Sigmoid colon (tissue), 7 donors: ENCODE measurements around the gene B4GALT2. TPM values are rescaled to one million over a fixed set of nuclear protein-coding genes. Genes with fewer than 3 reads are reported as not detected.

Source experiments
- DNase-seq: peaks from one replicate; pipeline ENCODE4 v3.0.0-alpha.2; 2019
- H3K27ac ChIP-seq, 4 donors: fragments of 200-600 bp; sonication (generic); one replicate each; pipeline ENCODE4 v1.5.1; 2016 to 2019; ENCODE audit warnings: mild to moderate bottlenecking in 1 of 4
- H3K27me3 ChIP-seq, 3 donors: fragments of 200-600 bp; sonication (generic); one replicate each; pipeline ENCODE4 v1.5.1; 2019; ENCODE audit warnings: mild to moderate bottlenecking in 1 of 3
- H3K36me3 ChIP-seq, 4 donors: fragments of 200-600 bp; sonication (generic); one replicate each; pipeline ENCODE4 v1.5.1; 2016 to 2019
- H3K4me1 ChIP-seq, 4 donors: fragments of 200-600 bp; sonication (generic); one replicate each; pipeline ENCODE4 v1.5.1; 2017 to 2019
- H3K4me3 ChIP-seq, 4 donors: fragments of 200-600 bp; sonication (generic); one replicate each; pipeline ENCODE4 v1.5.1; 2017 to 2019; ENCODE audit warnings: mild to moderate bottlenecking in 2 of 4, moderate library complexity in 1 of 4
- H3K9me3 ChIP-seq, 4 donors: fragments of 200-600 bp in 3 of 4; sonication (generic) in 3 of 4; one replicate each; pipeline versions ENCODE4 v1.5.1 to v1.6.1; 2013 to 2019
- CTCF ChIP-seq, 4 experiments: fragments of 450-650 bp in 3 of 4; fragments of 200-600 bp in 1 of 4; IDR thresholded peaks; one replicate each; pipeline ENCODE4 v1.5.1; 2016 to 2019; ENCODE audit warnings: antibody characterized with exemption in 4 of 4, mild to moderate bottlenecking in 3 of 4, moderate library complexity in 2 of 4
- EP300 ChIP-seq, 4 donors: sonication (generic); formaldehyde crosslinking; IDR thresholded peaks; one replicate each; pipeline ENCODE4 v1.6.1; 2017; ENCODE audit warnings: antibody characterized with exemption in 4 of 4
- POLR2A ChIP-seq, 2 donors: fragments of 450-650 bp; IDR thresholded peaks; one replicate each; pipeline ENCODE4 v1.6.1; 2016; ENCODE audit warnings: antibody characterized with exemption in 2 of 2, mild to moderate bottlenecking in 2 of 2, moderate library complexity in 2 of 2
- POLR2AphosphoS5 ChIP-seq, 4 donors: sonication (generic); formaldehyde crosslinking; IDR thresholded peaks; one replicate each; pipeline ENCODE4 v1.6.1; 2017; ENCODE audit warnings: antibody characterized with exemption in 4 of 4
- WGBS, 2 donors: extraction: QIAGEN DNeasy Blood & Tissue Kit; methylation state at CpG; one replicate each; pipeline ENCODE4 v1.1.7; 2013; 5-methylcytosine and 5-hydroxymethylcytosine counted together
- intact Hi-C: fragments of 100-400 bp; cut with DNase I; formaldehyde crosslinking; loops from one replicate; pipeline ENCODE4 v1.15.1; 2023
- polyA plus RNA-seq, 3 donors: library from polyadenylated mRNA; stranded (reverse); fragments of 200-250 nt; gene quantifications; one replicate each; pipeline ENCODE4 v1.2.3, GENCODE V29; 2013
- total RNA-seq, 4 donors: library from RNA; depleted of rRNA; stranded (reverse); fragments of >200 nt; gene quantifications; one replicate each; pipeline ENCODE4 v1.1.0, GENCODE V29; 2016
- donor health status: healthy with polysubstance abuse.
- donor health status: Bipolar disorder and iron deficiency.
- donor health status: healthy.

B4GALT2 gene
- total and polyA plus RNA-seq, 7 donors: 14.8 to 55.9 (median 32.0) TPM

DNA sequence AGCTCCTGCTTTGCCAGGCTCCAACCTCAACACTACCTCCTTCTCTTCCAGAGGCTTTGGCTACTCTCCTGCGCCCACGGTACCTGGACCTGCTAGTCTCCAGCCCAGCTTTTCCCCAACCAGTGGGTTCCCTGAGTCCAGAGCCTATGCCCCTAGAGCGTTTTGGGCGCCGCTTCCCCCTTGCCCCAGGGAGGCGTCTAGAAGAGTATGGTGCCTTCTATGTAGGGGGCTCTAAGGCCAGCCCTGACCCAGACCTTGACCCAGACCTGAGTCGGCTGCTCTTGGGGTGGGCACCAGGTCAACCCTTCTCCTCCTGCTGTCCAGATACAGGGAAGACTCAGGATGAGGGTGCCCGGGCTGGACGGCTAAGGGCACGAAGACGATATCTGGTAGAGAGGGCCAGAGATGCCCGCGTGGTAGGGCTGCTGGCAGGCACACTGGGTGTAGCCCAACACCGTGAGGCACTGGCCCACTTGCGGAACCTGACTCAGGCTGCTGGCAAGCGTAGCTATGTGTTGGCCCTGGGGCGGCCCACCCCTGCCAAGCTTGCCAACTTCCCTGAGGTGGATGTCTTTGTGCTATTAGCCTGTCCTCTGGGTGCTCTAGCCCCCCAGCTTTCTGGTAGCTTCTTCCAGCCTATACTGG is 7.6 kb upstream of the B4GALT2 start:
- WGBS, 2 donors: 97% methylated on average over 17 of the region's 17 CpGs
- Histone ChIP-seq H3K4me3 (no peak overlapping the region), H3K36me3 (peaks cover 0 to 17% (median 11%) of the 10 kb centered on the region in 4 donors), H3K4me1 (peaks cover 0 to 39% (median 25%) of the 10 kb centered on the region in 4 donors), H3K9me3 (no peaks in the 10 kb centered on the region), H3K27me3 (no peaks in the 10 kb centered on the region), H3K27ac (no peak overlapping the region)
- intact Hi-C loops: no loop called here
- TF ChIP-seq POLR2AphosphoS5 (IDR thresholded peaks at IDR 0.05): no peak
- no peak for TF ChIP-seq EP300 (IDR thresholded peaks at IDR 0.05)
- no peak for TF ChIP-seq POLR2A (IDR thresholded peaks at IDR 0.05)
- TF ChIP-seq CTCF (IDR thresholded peaks at IDR 0.05): no peak
- no peak for DNase-seq

- Histone ChIP-seq H3K36me3 (peaks cover 0 to 31% (median 18%) of the 10 kb centered on the region in 4 donors), H3K27ac (peak overlapping the region; percentile 91 to 97 (median 96)), H3K4me1 (peaks cover 0 to 62% (median 45%) of the 10 kb centered on the region in 4 donors), H3K27me3 (no peaks in the 10 kb centered on the region), H3K9me3 (no peaks in the 10 kb centered on the region), H3K4me3 (peak overlapping the region; percentile 82 to 94 (median 90))
- TF ChIP-seq POLR2A (IDR thresholded peaks at IDR 0.05) (no peak), EP300 (IDR thresholded peaks at IDR 0.05) (no peak), POLR2AphosphoS5 (IDR thresholded peaks at IDR 0.05) (no peak), CTCF (IDR thresholded peaks at IDR 0.05) (no peak)
- DNase-seq: no peak
- 29 to 39% methylated on average over 9 of the region's 9 CpGs for WGBS, 2 donors
- intact Hi-C loops: no loop called here
Observed at GRCh38 chr1:43973981-43974442, 5.0 kb upstream of the B4GALT2 start.

- intact Hi-C loops: no loop called here
- peaks cover 0 to 31% (median 18%) of the 10 kb centered on the region in 4 donors for H3K36me3 ChIP-seq
- peak; percentile 98 for DNase-seq
- H3K27ac ChIP-seq: peak within 1 kb of the TSS; percentile 91 to 97 (median 96)
- no peaks in the 10 kb centered on the region for H3K27me3 ChIP-seq
- peak in 1 of 4 donors; percentile 71 for TF ChIP-seq EP300 (IDR thresholded peaks at IDR 0.05)
- peak; percentile 88 to 95 for TF ChIP-seq POLR2A (IDR thresholded peaks at IDR 0.05)
- peak; percentile 95 to 99 (median 98) for TF ChIP-seq POLR2AphosphoS5 (IDR thresholded peaks at IDR 0.05)
- peak; percentile 5 to 38 (median 32) for TF ChIP-seq CTCF (IDR thresholded peaks at IDR 0.05)
- no peaks in the 10 kb centered on the region for H3K9me3 ChIP-seq
- 0% methylated on average over 93 of the region's 93 CpGs for WGBS, 2 donors
- H3K4me1 ChIP-seq: peaks cover 0 to 65% (median 45%) of the 10 kb centered on the region in 4 donors
- H3K4me3 ChIP-seq: peak within 1 kb of the TSS; percentile 82 to 94 (median 90)
Observed at GRCh38 chr1:43974443-43975248, 4.4 kb upstream of the B4GALT2 start, which contains the start of gene ATP6V0B. TSS of gene ATP6V0B (plus strand) at chr1:43974960. CDS start at chr1:43975041, 81 bp downstream.

GRCh38 chr1:43975249-43975961 is 3.6 kb upstream of the B4GALT2 start:
- 1 to 2% methylated on average over 34 of the region's 34 CpGs for WGBS, 2 donors
- no peaks in the 10 kb centered on the region for H3K9me3 ChIP-seq
- intact Hi-C loops: no loop called here
- H3K36me3 ChIP-seq: peaks cover 0 to 31% (median 18%) of the 10 kb centered on the region in 4 donors
- peak overlapping the region; percentile 91 to 97 (median 96) for H3K27ac ChIP-seq
- H3K4me3 ChIP-seq: peak overlapping the region; percentile 82 to 94 (median 90)
- no peaks in the 10 kb centered on the region for H3K27me3 ChIP-seq
- peaks cover 0 to 70% (median 49%) of the 10 kb centered on the region in 4 donors for H3K4me1 ChIP-seq
- peak; percentile 85 for DNase-seq
- TF ChIP-seq POLR2AphosphoS5 (IDR thresholded peaks at IDR 0.05): no peak
- TF ChIP-seq EP300 (IDR thresholded peaks at IDR 0.05): no peak
- no peak for TF ChIP-seq POLR2A (IDR thresholded peaks at IDR 0.05)
- no peak for TF ChIP-seq CTCF (IDR thresholded peaks at IDR 0.05)
